Aorta (tissue), 5 donors: ENCODE data around the gene ICAM5. TPM values are rescaled to one million over a fixed set of nuclear protein-coding genes. Genes with fewer than 3 reads are reported as not detected.

ENCODE experiments used
- ATAC-seq: fragments of 200-7000 bp; cut with Tn5 transposase; one replicate; pipeline ENCODE4 v1.9.1; 2022; ENCODE audit warnings: moderate library complexity; ENCODE audit not compliant: low FRiP score
- DNase-seq, 2 donors: peaks; one replicate each; pipeline ENCODE4 v3.0.0-alpha.2; 2020
- H3K27ac ChIP-seq, 2 donors: one replicate each; pipeline ENCODE4 v1.5.1; 2013; ENCODE audit warnings: low read length in 2 of 2, mild to moderate bottlenecking in 2 of 2, moderate library complexity in 2 of 2, control low read depth in 1 of 2, inconsistent platforms in 1 of 2, low read depth in 1 of 2
- H3K27me3 ChIP-seq, 2 donors: one replicate each; pipeline ENCODE4 v1.6.1; 2013; ENCODE audit warnings: control low read depth in 1 of 2, low read length in 1 of 2, mild to moderate bottlenecking in 1 of 2, moderate library complexity in 1 of 2; ENCODE audit not compliant: insufficient read depth in 2 of 2, control insufficient read depth in 1 of 2
- H3K36me3 ChIP-seq, 2 donors: one replicate each; pipeline ENCODE4 v1.6.1; 2013; ENCODE audit warnings: control low read depth in 1 of 2, low read length in 1 of 2, mild to moderate bottlenecking in 1 of 2; ENCODE audit not compliant: insufficient read depth in 2 of 2, control insufficient read depth in 1 of 2
- H3K4me1 ChIP-seq, 2 donors: one replicate each; pipeline ENCODE4 v1.6.1; 2013; ENCODE audit warnings: low read length in 2 of 2, control low read depth in 1 of 2, mild to moderate bottlenecking in 1 of 2, moderate library complexity in 1 of 2; ENCODE audit not compliant: insufficient read depth in 2 of 2, control insufficient read depth in 1 of 2
- H3K4me3 ChIP-seq, 2 donors: one replicate each; pipeline ENCODE4 v1.5.1; 2013; ENCODE audit warnings: low read length in 2 of 2, control low read depth in 1 of 2, mild to moderate bottlenecking in 1 of 2
- H3K9me3 ChIP-seq: one replicate; pipeline ENCODE4 v1.6.1; 2013; ENCODE audit warnings: mild to moderate bottlenecking, low read length; ENCODE audit not compliant: control insufficient read depth
- WGBS, 2 donors: extraction: QIAGEN DNeasy Blood & Tissue Kit; methylation state at CpG; one replicate each; pipeline ENCODE4 v1.1.7; 2013; 5-methylcytosine and 5-hydroxymethylcytosine counted together
- intact Hi-C, 2 donors: fragments of 100-400 bp; cut with DNase I; formaldehyde crosslinking; loops; one replicate each; pipeline versions ENCODE4 v1.14.2 to v1.15.0; 2022
- polyA plus RNA-seq, 2 donors: library from polyadenylated mRNA; stranded (reverse); fragments of 200-250 nt; gene quantifications; one replicate each; pipeline ENCODE4 v1.2.3, GENCODE V29; 2013
- total RNA-seq, 2 donors: library from RNA; stranded (reverse); fragmentation: NEBNext Ultra II Directional; extraction: Animal tissue kit (Norgen Biotek cat#: 25700); gene quantifications; one replicate each; pipeline ENCODE4 v1.2.1, GENCODE V29; 2021
- donor health status: healthy with polysubstance abuse.
- donor health status: Bipolar disorder and iron deficiency.
- donor health status: DM: no; HTN: no; CAD: no.
- donor health status: DM: no; HTN: no; CAD: no.
- donor health status: DM: yes; HTN: yes; CAD: no.

ICAM5 gene
- total and polyA plus RNA-seq, 4 donors, result 0.10 to 2.5 (median 1.3) TPM; not detected in 1

DNA sequence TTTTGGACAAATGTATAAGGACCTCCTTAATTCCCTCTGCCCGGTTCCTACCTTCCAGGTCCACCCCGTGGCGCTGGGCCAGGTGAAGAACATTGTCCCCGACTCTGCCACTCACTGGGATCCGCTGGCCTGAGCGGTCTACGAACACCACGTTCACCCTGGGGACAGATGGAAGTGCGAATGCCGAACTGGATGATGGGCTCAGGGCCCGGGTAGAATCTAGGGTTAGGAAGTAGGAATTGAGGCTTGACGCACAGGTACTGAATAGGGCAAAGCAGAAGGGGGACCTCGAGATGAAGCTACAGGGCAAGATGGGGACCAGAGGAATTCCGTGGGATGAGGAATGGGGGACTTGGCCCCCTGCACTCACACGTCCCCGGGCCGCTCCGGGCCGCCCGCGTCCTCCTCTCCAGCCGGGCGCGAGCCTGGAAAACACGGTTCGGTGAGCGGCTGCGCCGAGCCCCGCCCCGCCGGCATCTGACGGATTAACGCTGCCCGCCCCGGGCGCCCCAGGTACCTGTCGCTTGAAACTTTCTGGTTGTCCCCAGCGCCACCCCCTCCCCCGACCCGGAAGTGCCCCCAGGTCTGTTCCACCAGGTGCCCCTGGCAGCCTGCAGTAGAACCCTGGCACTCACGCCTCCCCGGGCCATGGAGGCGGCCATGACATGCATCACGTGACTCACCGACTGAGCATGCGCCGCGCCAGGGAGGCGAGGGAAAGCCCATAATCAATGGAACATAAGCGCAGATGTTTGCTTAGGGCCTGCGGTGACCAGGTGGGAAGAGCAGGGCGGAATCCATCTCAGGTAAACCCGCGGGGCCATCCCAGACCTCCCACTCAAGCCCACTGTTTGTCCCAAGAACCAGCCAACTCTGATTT lies 25.8 kb downstream of the ICAM5 start, which contains the start of gene FDX2:
Gene FDX2, minus strand, starts transcription at position 681 of the 880 bp plus-strand sequence. Its CDS starts 19 bp downstream, at position 662.
- no peak within 1 kb of the TSS for H3K27ac ChIP-seq
- peak; percentile 90 to 97 for DNase-seq
- intact Hi-C loops, result no loop called here
- H3K36me3 ChIP-seq, result peaks cover 0 to 7% of the 10 kb centered on the region in 2 donors
- no peaks in the 10 kb centered on the region for H3K27me3 ChIP-seq
- ATAC-seq, result peak; percentile 90
- H3K4me3 ChIP-seq, result peak within 1 kb of the TSS; percentile 39 to 75
- no peaks in the 10 kb centered on the region for H3K4me1 ChIP-seq
- H3K9me3 ChIP-seq, result no peaks in the 10 kb centered on the region
- WGBS, 2 donors, result 1% methylated on average over 55 of the region's 55 CpGs

DNA sequence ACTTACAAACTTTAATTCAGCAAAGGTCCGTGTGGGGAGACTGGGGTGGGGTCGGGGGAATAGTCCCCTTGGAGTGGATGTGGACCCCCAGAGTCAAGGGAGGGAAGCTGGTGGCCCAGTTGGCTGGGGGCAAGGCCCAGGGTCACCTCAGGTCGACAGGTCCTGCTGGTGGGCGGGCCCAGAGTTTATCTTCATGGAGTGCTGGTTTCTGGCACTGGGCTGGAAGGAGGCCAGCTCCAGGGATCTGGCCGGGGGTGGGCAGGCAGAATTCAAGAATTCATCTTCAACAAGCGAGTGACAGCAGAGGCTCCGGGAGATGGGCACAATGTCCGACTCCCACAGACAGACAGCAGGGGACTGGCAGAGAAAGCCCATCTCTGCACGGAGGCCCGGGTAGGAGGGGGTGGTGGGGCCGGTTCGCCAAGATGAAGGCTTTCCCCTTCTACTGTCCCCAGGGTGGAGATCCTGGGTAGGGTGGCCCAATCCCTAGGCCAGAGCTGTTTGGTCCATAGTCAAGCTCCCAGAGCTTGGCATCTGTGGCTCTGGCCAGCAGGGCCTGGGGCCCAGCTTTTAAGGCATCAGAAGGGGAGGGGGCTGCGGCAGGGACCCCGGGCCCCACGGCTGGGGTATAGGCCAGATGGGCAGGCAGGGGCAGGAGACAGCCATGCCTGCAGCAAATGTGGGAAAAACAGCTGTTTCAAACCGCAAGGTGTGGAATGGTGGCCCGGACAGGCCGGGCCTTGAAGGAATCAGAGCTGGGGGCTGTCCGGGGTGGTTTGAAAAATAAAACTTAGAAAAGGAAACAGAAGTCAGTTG lies 26.7 kb downstream of the ICAM5 start:
- Histone ChIP-seq H3K4me1 (no peaks in the 10 kb centered on the region), H3K9me3 (no peaks in the 10 kb centered on the region), H3K27ac (no peak overlapping the region), H3K4me3 (no peak overlapping the region), H3K27me3 (no peaks in the 10 kb centered on the region), H3K36me3 (peaks cover 0 to 5% of the 10 kb centered on the region in 2 donors)
- intact Hi-C loops, result no loop called here
- 54 to 59% methylated on average over 19 of the region's 19 CpGs for WGBS, 2 donors
- no peak for DNase-seq
- ATAC-seq, result peak; percentile 16

DNA sequence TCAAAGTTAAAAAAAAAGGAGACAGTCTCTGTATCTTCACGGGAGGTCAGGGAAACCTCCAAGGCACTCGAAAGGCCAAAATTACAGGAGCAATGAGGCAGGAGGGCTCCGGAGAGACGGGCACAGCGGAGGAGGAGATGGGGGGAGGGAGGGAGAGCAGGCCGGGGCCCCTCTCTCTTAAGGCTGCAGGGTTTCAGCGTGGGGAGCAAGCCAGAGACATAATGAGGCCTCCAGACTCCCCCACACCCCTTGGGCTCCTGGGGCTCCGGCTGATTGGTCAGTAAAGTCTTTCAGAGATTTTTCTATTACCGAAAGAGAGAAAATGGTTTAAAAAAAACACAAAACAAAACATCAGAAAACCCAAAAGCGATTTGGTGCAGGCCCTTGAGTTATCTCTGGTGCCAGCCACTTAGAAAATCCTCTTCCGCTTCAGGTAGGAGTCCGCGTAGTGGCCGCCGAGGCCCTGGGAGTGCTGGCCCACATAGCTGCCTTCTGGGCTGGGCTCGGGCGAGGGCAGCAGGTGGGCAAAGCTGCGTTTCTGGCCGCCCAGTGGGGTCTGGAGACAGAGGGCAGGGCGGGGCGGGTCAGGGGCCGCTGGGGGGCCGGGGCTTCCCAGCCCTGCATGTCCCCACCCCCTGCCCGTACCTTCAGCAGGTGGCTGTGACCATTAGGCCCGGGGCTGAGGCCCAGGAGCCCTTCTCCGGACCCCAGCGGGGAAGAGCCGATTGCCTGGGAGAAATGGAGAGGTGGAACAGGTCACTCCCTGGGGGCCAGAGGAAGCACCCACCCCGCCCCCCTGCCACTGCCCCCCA lies 27.5 kb downstream of the ICAM5 start:
- ATAC-seq, result no peak
- H3K36me3 ChIP-seq, result peaks cover 0 to 5% of the 10 kb centered on the region in 2 donors
- WGBS, 2 donors, result 79 to 84% methylated on average over 28 to 29 of the region's 29 CpGs

DNA sequence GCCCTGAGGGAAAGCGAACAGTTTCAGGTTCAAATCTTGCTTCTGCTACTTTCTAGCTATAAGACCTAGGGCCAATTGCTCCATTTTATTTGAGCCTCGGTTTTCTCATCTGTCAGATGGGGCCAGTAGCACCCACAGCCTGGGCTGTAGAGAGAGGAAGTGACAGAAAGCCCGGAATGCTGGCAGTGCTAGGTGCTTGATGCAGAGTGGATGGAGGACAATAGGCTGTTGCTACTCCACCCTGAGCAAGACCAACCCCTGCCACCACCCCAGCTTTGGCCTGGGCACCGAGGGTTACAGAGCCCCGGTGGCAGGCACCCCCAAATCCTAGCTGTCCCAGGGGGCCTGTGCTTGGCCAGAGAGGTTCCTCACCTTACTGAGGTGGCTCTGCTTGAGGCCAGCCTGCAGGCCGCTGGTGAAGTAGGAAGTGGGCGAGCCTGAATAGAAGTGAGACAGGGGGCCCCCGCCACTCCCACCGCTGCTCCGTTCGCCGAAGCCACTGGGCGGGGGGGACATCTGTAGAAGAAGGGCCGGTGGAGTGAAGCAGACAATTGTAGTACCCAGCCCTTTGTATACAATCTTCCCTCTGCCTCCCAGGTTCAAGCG lies 28.2 kb downstream of the ICAM5 start:
- no peak overlapping the region for H3K27ac ChIP-seq
- no peak overlapping the region for H3K4me3 ChIP-seq
- peaks cover 0 to 5% of the 10 kb centered on the region in 2 donors for H3K36me3 ChIP-seq
- H3K9me3 ChIP-seq, result no peaks in the 10 kb centered on the region
- ATAC-seq (no peak), DNase-seq (no peak)
- intact Hi-C loops, result no loop called here
- H3K4me1 ChIP-seq, result no peaks in the 10 kb centered on the region
- WGBS, 2 donors, result 92 to 95% methylated on average over 15 of the region's 15 CpGs
- H3K27me3 ChIP-seq, result no peaks in the 10 kb centered on the region

More for the DNA sequence above, 27.5 kb downstream of the ICAM5 start:
- no peak for DNase-seq
- Histone ChIP-seq H3K4me3 (no peak overlapping the region), H3K27me3 (no peaks in the 10 kb centered on the region), H3K27ac (no peak overlapping the region), H3K9me3 (no peaks in the 10 kb centered on the region), H3K4me1 (no peaks in the 10 kb centered on the region)
- intact Hi-C loops, result no loop called here

DNA sequence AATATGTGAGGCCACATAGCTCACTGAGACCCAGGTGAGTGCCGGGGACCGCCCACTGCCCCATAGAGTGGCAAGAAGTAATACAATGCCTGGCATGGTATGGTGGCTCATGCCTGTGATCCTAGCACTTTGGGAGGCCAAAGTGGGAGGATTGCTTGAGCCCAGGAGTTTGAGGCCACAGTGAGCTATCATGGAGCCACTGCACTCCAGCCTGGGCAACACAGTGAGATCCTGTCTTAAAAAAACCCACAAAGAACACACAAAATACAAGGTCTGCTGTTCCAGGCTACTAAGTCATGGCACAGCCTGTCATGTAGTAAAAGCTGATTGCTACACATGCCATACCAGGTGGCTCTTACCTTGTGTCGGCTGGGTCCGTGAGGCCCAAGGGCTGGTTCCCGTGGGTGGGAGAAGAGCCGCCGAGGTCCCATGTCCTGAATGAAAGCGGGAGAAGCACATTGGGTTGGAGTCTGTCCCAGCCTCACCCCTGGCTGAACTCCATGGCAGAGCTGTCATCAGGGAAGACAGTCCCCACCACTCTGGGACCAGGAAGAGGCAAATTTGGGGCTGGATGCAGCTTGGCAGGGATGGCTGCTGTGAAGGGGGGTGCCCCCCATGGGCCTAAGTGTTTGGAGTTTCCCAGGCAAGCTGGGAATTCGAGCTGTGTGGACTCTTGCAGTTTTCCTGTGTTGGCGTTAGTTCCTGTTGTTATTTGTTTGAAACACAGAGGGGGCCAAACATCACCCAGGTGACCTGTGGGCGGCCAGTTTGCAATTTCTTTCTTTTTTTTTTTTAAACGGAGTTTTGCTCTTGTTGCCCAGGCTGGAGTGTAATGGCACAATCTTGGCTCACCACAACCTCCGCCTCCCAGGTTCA lies 29.3 kb downstream of the ICAM5 start:
- 86 to 92% methylated on average over 13 of the region's 13 CpGs for WGBS, 2 donors
- Histone ChIP-seq H3K36me3 (peaks cover 0 to 5% of the 10 kb centered on the region in 2 donors), H3K9me3 (no peaks in the 10 kb centered on the region), H3K27ac (no peak overlapping the region), H3K27me3 (no peaks in the 10 kb centered on the region), H3K4me3 (no peak overlapping the region), H3K4me1 (no peaks in the 10 kb centered on the region)
- DNase-seq (no peak), ATAC-seq (no peak)
- intact Hi-C loops, result no loop called here

DNA sequence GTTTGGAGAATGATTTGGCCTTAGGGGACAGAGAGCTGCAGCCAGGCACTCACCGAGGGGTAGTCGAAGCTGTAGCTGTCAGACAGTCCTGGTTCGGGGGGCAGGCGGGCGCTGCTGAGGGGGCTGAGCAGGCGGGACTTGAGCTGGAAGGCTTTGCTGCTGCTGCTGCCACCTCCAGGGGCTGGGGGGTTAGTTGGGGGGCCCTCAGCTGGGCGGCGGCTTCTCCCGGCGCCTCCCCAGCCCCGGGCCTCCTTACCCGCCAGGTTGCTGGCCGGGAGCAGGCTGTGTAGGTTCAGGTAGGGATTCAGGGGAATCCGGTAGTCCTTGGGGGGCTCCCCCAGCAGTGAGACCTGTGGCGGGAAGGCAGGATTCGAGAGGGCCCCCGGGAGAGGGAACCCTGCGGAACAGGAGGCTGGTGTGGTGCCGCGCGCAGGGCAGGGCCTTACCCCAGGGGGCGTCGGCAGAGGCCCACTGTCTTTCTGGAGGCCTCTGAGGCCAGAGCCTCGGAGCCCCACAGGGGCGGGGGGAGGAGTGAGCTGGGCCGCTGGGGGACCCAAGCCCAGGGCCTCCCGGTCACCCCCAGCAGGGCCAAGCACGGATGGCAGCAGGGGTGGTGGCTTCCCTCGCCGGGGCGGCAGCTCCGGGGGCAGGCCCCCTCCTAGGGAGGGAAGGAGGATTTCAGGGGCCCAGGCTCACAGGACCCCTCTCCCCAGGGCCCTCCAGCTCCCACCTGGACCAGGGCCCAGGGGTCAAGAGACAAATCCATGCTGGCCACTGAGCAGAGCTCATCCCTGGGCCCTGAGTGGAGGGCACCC lies 31.1 kb downstream of the ICAM5 start:
- no peaks in the 10 kb centered on the region for H3K27me3 ChIP-seq
- peaks cover 0 to 7% of the 10 kb centered on the region in 2 donors for H3K36me3 ChIP-seq
- no peaks in the 10 kb centered on the region for H3K9me3 ChIP-seq
- DNase-seq (no peak), ATAC-seq (no peak)
- 92 to 97% methylated on average over 28 to 32 of the region's 32 CpGs for WGBS, 2 donors
- H3K27ac ChIP-seq, result no peak overlapping the region
- H3K4me3 ChIP-seq, result no peak overlapping the region
- intact Hi-C loops, result no loop called here
- no peaks in the 10 kb centered on the region for H3K4me1 ChIP-seq

DNA sequence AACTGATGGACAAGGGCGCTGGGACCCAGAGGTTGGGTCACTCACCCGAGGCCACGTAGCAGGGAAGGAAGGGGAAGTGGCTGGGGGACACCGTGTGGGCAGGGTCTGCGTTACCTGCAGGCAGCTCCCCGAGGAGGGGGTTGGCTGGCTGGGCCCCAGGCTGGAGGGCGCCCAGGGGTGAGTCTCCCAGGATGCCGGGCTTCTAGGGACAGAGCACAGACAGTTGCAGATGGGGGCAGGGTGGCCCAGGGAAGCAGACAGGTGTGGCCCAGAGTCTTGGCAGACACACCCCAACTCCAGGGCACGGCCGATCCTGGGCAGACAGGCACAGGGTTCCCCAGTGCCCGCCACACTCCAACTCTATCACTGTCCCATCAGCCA lies 31.7 kb downstream of the ICAM5 start:
- no peaks in the 10 kb centered on the region for H3K4me1 ChIP-seq
- H3K36me3 ChIP-seq, result peaks cover 0 to 7% of the 10 kb centered on the region in 2 donors
- H3K9me3 ChIP-seq, result no peaks in the 10 kb centered on the region
- no peak for DNase-seq
- H3K4me3 ChIP-seq, result no peak overlapping the region
- 87 to 90% methylated on average over 11 of the region's 11 CpGs for WGBS, 2 donors
- no peak overlapping the region for H3K27ac ChIP-seq
- intact Hi-C loops, result no loop called here
- no peaks in the 10 kb centered on the region for H3K27me3 ChIP-seq
- no peak for ATAC-seq
